Skeletal muscle cell (primary cell): ENCODE measurements around the gene APOL1.
"Not testable (repeated sequence)": the region's sequence is repeated elsewhere in the genome, so short reads cannot be mapped to it uniquely, and the experiment has no call there.

Source experiments
- DNase-seq: peaks from one replicate; pipeline ENCODE4 v3.0.0-alpha.2; 2010; ENCODE audit warnings: low read depth
- H3K4me3 ChIP-seq: 2 replicates; pipeline ENCODE4 v1.5.1; 2011; ENCODE audit warnings: low read depth, mild to moderate bottlenecking, control low read depth, low read length, moderate library complexity

Gene APOL1

GRCh38 chr22:36261675-36262074 is 8.7 kb downstream of the APOL1 start:
- H3K4me3 ChIP-seq, DNase-seq: not testable (repeated sequence)

- DNase-seq, H3K4me3 ChIP-seq: not testable (repeated sequence)
These were observed 9.4 kb downstream of the APOL1 start for GRCh38 chr22:36262307-36262706.

GRCh38 chr22:36263216-36263673 is 10.3 kb downstream of the APOL1 start:
- DNase-seq, H3K4me3 ChIP-seq: not testable (repeated sequence)

GRCh38 chr22:36263886-36264664 is 11.1 kb downstream of the APOL1 start:
- not testable (repeated sequence) for DNase-seq, H3K4me3 ChIP-seq

- no peak overlapping the region for H3K4me3 ChIP-seq
- no peak for DNase-seq
These were observed 14.1 kb downstream of the APOL1 start for GRCh38 chr22:36267058-36267457.

GRCh38 chr22:36267896-36268485 is 15.1 kb downstream of the APOL1 start:
- DNase-seq: no peak
- no peak overlapping the region for H3K4me3 ChIP-seq

- H3K4me3 ChIP-seq, DNase-seq: not testable (repeated sequence)
These were observed 18.3 kb downstream of the APOL1 start for GRCh38 chr22:36271231-36271630.

GRCh38 chr22:36271951-36272350 is 19.0 kb downstream of the APOL1 start:
- DNase-seq, H3K4me3 ChIP-seq: not testable (repeated sequence)

- DNase-seq: no peak
- H3K4me3 ChIP-seq: no peak overlapping the region
These were observed 21.6 kb downstream of the APOL1 start for GRCh38 chr22:36274531-36274930.

- no peak for DNase-seq
- H3K4me3 ChIP-seq: no peak overlapping the region
These were observed 24.8 kb downstream of the APOL1 start for GRCh38 chr22:36277482-36278291.

GRCh38 chr22:36279219-36279666 is 26.3 kb downstream of the APOL1 start:
- no peak overlapping the region for H3K4me3 ChIP-seq
- no peak for DNase-seq

- no peak overlapping the region for H3K4me3 ChIP-seq
- DNase-seq: no peak
These were observed 27.4 kb downstream of the APOL1 start for GRCh38 chr22:36280379-36280778.

- no peak for DNase-seq
These were observed 28.9 kb downstream of the APOL1 start for GRCh38 chr22:36281781-36282327.

GRCh38 chr22:36282328-36282831 is 29.4 kb downstream of the APOL1 start:
- DNase-seq: no peak
- H3K4me3 ChIP-seq: no peak overlapping the region

More at GRCh38 chr22:36281781-36282327, 28.9 kb downstream of the APOL1 start:
- no peak overlapping the region for H3K4me3 ChIP-seq

GRCh38 chr22:36284171-36284571 is 31.2 kb downstream of the APOL1 start:
- no peak overlapping the region for H3K4me3 ChIP-seq
- no peak for DNase-seq

- no peak for DNase-seq
- H3K4me3 ChIP-seq: no peak overlapping the region
These were observed 32.1 kb downstream of the APOL1 start for GRCh38 chr22:36285017-36285416.

GRCh38 chr22:36285545-36285944 is 32.6 kb downstream of the APOL1 start:
- H3K4me3 ChIP-seq: no peak overlapping the region
- no peak for DNase-seq

- DNase-seq: peak; percentile 36
- H3K4me3 ChIP-seq: no peak overlapping the region
These were observed 33.4 kb downstream of the APOL1 start for GRCh38 chr22:36286096-36286957.
